Keratinocyte (primary cell): ENCODE results near the gene OR51T1. TPM values are rescaled to one million over a fixed set of nuclear protein-coding genes. Genes with fewer than 3 reads are reported as not detected.

Experiments used
- DNase-seq: peaks from one replicate; pipeline ENCODE4 v3.0.0-alpha.2; 2011; ENCODE audit warnings: low read depth, missing footprints, low spot score
- FAIRE-seq: peaks from 2 replicates; lab custom pipeline; 2011; peaks lifted over from hg19 to GRCh38; lab: Jason Lieb, UNC
- H2AFZ ChIP-seq: 2 replicates; pipeline ENCODE4 v1.6.0; 2012; ENCODE audit warnings: low read length, control low read depth, inconsistent platforms; ENCODE audit not compliant: control insufficient read depth
- H3K27ac ChIP-seq: 2 replicates; pipeline ENCODE4 v1.5.1; 2011; ENCODE audit warnings: low read length; ENCODE audit not compliant: control insufficient read depth, insufficient read depth
- H3K27me3 ChIP-seq: 3 replicates; pipeline ENCODE4 v1.6.0; 2011; ENCODE audit warnings: low read length; ENCODE audit not compliant: control insufficient read depth, insufficient read depth; ENCODE audit errors: extremely low read depth
- H3K36me3 ChIP-seq, 2 experiments: 2 replicates in 1 of 2; 3 replicates in 1 of 2; pipeline ENCODE4 v1.5.1; 2011; ENCODE audit warnings: low read length in 2 of 2, mild to moderate bottlenecking in 1 of 2; ENCODE audit not compliant: control insufficient read depth in 2 of 2, insufficient read depth in 2 of 2; ENCODE audit errors: extremely low read depth in 1 of 2
- H3K4me1 ChIP-seq: 3 replicates; pipeline ENCODE4 v1.5.1; 2011; ENCODE audit warnings: low read length; ENCODE audit not compliant: control insufficient read depth, insufficient read depth; ENCODE audit errors: extremely low read depth
- H3K4me2 ChIP-seq: 3 replicates; pipeline ENCODE4 v1.6.0; 2011; ENCODE audit warnings: low read depth, low read length; ENCODE audit not compliant: control insufficient read depth, insufficient read depth; ENCODE audit errors: extremely low read depth
- H3K4me3 ChIP-seq, 3 experiments: fragments of 200-600 bp in 1 of 3; sonication (generic) in 1 of 3; 2 replicates in 2 of 3; 3 replicates in 1 of 3; pipeline ENCODE4 v1.5.1; 2011 to 2016; ENCODE audit warnings: low read length in 3 of 3, mild to moderate bottlenecking in 3 of 3, control low read depth in 2 of 3, inconsistent platforms in 1 of 3, low read depth in 1 of 3, mixed read lengths in 1 of 3, mixed run types in 1 of 3, moderate library complexity in 1 of 3; ENCODE audit not compliant: control insufficient read depth in 2 of 3, insufficient read depth in 2 of 3; ENCODE audit errors: extremely low read depth in 1 of 3
- H3K79me2 ChIP-seq: 2 replicates; pipeline ENCODE4 v1.6.0; 2012; ENCODE audit warnings: low read length; ENCODE audit not compliant: control insufficient read depth, insufficient read depth
- H3K9ac ChIP-seq: 3 replicates; pipeline ENCODE4 v1.6.0; 2011; ENCODE audit warnings: low read length; ENCODE audit not compliant: control insufficient read depth, insufficient read depth; ENCODE audit errors: extremely low read depth
- H3K9me1 ChIP-seq: 3 replicates; pipeline ENCODE4 v1.6.0; 2011; ENCODE audit warnings: low read length; ENCODE audit not compliant: control insufficient read depth, insufficient read depth; ENCODE audit errors: extremely low read depth
- H3K9me3 ChIP-seq: 2 replicates; pipeline ENCODE4 v1.5.1; 2012; ENCODE audit warnings: low read depth, low read length; ENCODE audit not compliant: control insufficient read depth
- H4K20me1 ChIP-seq: 3 replicates; pipeline ENCODE4 v1.6.0; 2011; ENCODE audit warnings: low read length; ENCODE audit not compliant: control insufficient read depth, insufficient read depth; ENCODE audit errors: extremely low read depth
- EZH2 ChIP-seq: IDR thresholded peaks from one replicate; pipeline ENCODE4 v1.6.1; 2012; ENCODE audit warnings: inconsistent platforms, mild to moderate bottlenecking, low read length, moderate library complexity
- dilution Hi-C: fragments of 300-500 bp; cut with MboI; formaldehyde crosslinking; loops from one replicate; pipeline ENCODE4 v1.7.0; 2020; ENCODE audit warnings: low sequenced_read_pairs; ENCODE audit not compliant: extremely low pct_ligation_motif_present
- polyA plus RNA-seq, 5 experiments: library from polyadenylated mRNA; depleted of rRNA in 3 of 5; stranded (reverse) in 3 of 5; stranded (forward) in 1 of 5; unstranded in 1 of 5; fragments of >200 nt; gene quantifications; 1 replicate in 1 of 5; 2 replicates in 3 of 5; 3 replicates in 1 of 5; pipeline versions ENCODE4 v1.2.1 to v1.2.3, GENCODE V29; 2011 to 2012; ENCODE audit warnings: missing spikeins in 2 of 5, low read depth in 1 of 5, low replicate concordance in 1 of 5
- TF ChIP-seq, protein P1 (sequence below), 3 experiments: IDR thresholded peaks in 1 of 3; conservative IDR thresholded peaks in 1 of 3; optimal IDR thresholded peaks in 1 of 3; 2 replicates in 2 of 3; 3 replicates in 1 of 3; pipeline versions ENCODE3 to v1.5.1; 2011; ENCODE audit warnings: low read length in 3 of 3, mild to moderate bottlenecking in 3 of 3, moderate library complexity in 2 of 3, control low read depth in 1 of 3, inconsistent platforms in 1 of 3; ENCODE audit not compliant: insufficient read depth in 2 of 3; ENCODE audit errors: extremely low read depth in 1 of 3

Gene OR51T1
- polyA plus RNA-seq, 1 donor (not counting 4 experiments of a cell fraction or from before 2014, with no cell fraction given): not detected

DNA sequence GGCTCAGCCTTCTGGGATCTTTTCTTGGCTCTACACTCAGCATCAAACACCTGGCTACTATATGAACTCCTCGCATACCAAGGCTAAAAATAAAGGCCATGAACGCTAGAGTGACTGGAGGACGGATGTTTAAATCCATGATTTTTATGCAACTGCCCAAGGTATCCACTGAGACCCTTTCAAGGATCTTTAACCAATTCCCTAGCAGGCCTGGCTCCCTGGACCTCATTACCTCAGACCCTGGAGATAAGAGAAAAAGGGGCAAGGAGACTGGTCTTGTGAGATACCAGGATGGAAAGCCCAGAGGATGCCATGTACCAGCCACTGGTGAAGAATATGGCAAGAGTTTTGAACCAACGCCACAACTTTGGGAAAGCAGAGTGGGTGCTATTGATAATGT is 37.5 kb downstream of the OR51T1 start, which contains the start of gene OR51G2:
TSS of gene OR51G2 (minus strand) at position 101 of the 400 bp plus-strand sequence. CDS start 3,687 bp downstream, outside the sequence.
- dilution Hi-C loops: no loop called here
- H2AFZ ChIP-seq: no peak within 1 kb of the TSS
- H3K9ac ChIP-seq: no peak within 1 kb of the TSS
- no peaks in the 10 kb centered on the region for H3K79me2 ChIP-seq
- H3K4me2 ChIP-seq: no peak within 1 kb of the TSS
- H3K9me1 ChIP-seq: no peaks in the 10 kb centered on the region
- DNase-seq (no peak), FAIRE-seq (no peak)
- no peaks in the 10 kb centered on the region for H3K4me1 ChIP-seq
- TF ChIP-seq EZH2: no peak
- TF ChIP-seq, protein P1, sequence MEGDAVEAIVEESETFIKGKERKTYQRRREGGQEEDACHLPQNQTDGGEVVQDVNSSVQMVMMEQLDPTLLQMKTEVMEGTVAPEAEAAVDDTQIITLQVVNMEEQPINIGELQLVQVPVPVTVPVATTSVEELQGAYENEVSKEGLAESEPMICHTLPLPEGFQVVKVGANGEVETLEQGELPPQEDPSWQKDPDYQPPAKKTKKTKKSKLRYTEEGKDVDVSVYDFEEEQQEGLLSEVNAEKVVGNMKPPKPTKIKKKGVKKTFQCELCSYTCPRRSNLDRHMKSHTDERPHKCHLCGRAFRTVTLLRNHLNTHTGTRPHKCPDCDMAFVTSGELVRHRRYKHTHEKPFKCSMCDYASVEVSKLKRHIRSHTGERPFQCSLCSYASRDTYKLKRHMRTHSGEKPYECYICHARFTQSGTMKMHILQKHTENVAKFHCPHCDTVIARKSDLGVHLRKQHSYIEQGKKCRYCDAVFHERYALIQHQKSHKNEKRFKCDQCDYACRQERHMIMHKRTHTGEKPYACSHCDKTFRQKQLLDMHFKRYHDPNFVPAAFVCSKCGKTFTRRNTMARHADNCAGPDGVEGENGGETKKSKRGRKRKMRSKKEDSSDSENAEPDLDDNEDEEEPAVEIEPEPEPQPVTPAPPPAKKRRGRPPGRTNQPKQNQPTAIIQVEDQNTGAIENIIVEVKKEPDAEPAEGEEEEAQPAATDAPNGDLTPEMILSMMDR (optimal IDR thresholded peaks at IDR 0.05 in 1 of 3, IDR thresholded peaks at IDR 0.05 in 1 of 3, conservative IDR thresholded peaks at IDR 0.05 in 1 of 3; ENCODE audit: extremely low read depth in 1 of 3, insufficient read depth in 2 of 3, low read length in 3 of 3): no peak
- H3K27me3 ChIP-seq: no peaks in the 10 kb centered on the region
- H3K4me3 ChIP-seq: no peak within 1 kb of the TSS
- no peaks in the 10 kb centered on the region for H3K9me3 ChIP-seq
- no peaks in the 10 kb centered on the region for H3K36me3 ChIP-seq
- no peak within 1 kb of the TSS for H3K27ac ChIP-seq
- no peaks in the 10 kb centered on the region for H4K20me1 ChIP-seq

DNA sequence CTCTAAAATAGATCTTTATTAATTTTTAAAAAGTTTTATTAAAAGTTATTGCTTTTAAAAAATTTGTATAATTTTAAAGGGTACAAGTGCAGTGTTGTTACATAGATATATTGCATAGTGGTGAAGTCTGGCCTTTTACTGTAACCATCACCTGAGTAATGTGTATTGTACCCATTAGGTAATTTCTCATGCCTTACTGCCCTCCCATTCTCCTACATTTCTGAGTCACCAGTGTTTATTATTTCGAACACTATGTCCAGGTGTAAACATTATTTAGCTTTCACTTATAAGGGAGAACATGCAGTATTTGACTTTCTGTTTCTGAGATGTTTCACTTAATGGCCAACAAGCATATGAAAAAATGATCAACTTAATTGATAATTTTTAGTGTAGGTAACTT is 40.1 kb downstream of the OR51T1 start:
- DNase-seq: no peak
- Histone ChIP-seq H3K36me3 (no peaks in the 10 kb centered on the region), H3K4me3 (no peak overlapping the region), H3K4me1 (no peaks in the 10 kb centered on the region), H3K79me2 (no peaks in the 10 kb centered on the region), H3K27ac (no peak overlapping the region), H3K9me3 (no peaks in the 10 kb centered on the region), H3K9me1 (no peaks in the 10 kb centered on the region), H2AFZ (no peak overlapping the region), H3K27me3 (no peaks in the 10 kb centered on the region), H3K9ac (no peak overlapping the region), H3K4me2 (no peak overlapping the region), H4K20me1 (no peaks in the 10 kb centered on the region)
- TF ChIP-seq EZH2: no peak
- TF ChIP-seq, protein P1 (optimal IDR thresholded peaks at IDR 0.05 in 1 of 3, IDR thresholded peaks at IDR 0.05 in 1 of 3, conservative IDR thresholded peaks at IDR 0.05 in 1 of 3; ENCODE audit: extremely low read depth in 1 of 3, insufficient read depth in 2 of 3, low read length in 3 of 3): no peak
- dilution Hi-C loops: no loop called here
- FAIRE-seq: no peak
